GM12865 (cell line): Measurements from ENCODE around the gene MCCC1.
"Not testable (repeated sequence)": the region's sequence is repeated elsewhere in the genome, so short reads cannot be mapped to it uniquely, and the experiment has no call there.

Experiments
- DNase-seq: peaks from one replicate; pipeline ENCODE4 v3.0.0; 2010; ENCODE audit warnings: low read depth
- H3K4me3 ChIP-seq: 2 replicates; pipeline ENCODE4 v1.5.1; 2011; ENCODE audit warnings: mild to moderate bottlenecking, low read depth, low read length, control low read depth
- CTCF ChIP-seq: IDR thresholded peaks from 2 replicates; pipeline ENCODE4 v1.5.1; 2011; ENCODE audit warnings: low read length, control low read depth, low read depth, inconsistent platforms; ENCODE audit not compliant: insufficient read depth; ENCODE audit errors: missing control alignments

MCCC1 gene

GRCh38 chr3:183013074-183013473, 86.2 kb downstream of the MCCC1 start:
- no peak for DNase-seq
- no peak for TF ChIP-seq CTCF
- no peak overlapping the region for H3K4me3 ChIP-seq

GRCh38 chr3:183008800-183009199, 90.5 kb downstream of the MCCC1 start:
- DNase-seq: no peak
- no peak for TF ChIP-seq CTCF
- H3K4me3 ChIP-seq: no peak overlapping the region

GRCh38 chr3:183008303-183008702, 91.0 kb downstream of the MCCC1 start:
- no peak for TF ChIP-seq CTCF
- DNase-seq: no peak
- no peak overlapping the region for H3K4me3 ChIP-seq

GRCh38 chr3:183006396-183007002, 92.8 kb downstream of the MCCC1 start:
- no peak overlapping the region for H3K4me3 ChIP-seq
- no peak for TF ChIP-seq CTCF
- no peak for DNase-seq

GRCh38 chr3:182999767-183000166, 99.5 kb downstream of the MCCC1 start:
- H3K4me3 ChIP-seq: no peak overlapping the region
- no peak for TF ChIP-seq CTCF
- DNase-seq: no peak

- H3K4me3 ChIP-seq, DNase-seq: not testable (repeated sequence)
Observed at GRCh38 chr3:182993486-182994201, 105.7 kb downstream of the MCCC1 start.

GRCh38 chr3:182989566-182989965, 109.7 kb downstream of the MCCC1 start:
- no peak for TF ChIP-seq CTCF
- DNase-seq: no peak
- no peak overlapping the region for H3K4me3 ChIP-seq
